SK-N-SH (cell line): Measurements from ENCODE around the gene CDPF1. TPM values are rescaled to one million over a fixed set of nuclear protein-coding genes. Genes with fewer than 3 reads are reported as not detected.

Experiments
- CTCF ChIA-PET: fragments of 300-600, 350-600 bp; formaldehyde crosslinking; extraction: SDS; loops from one replicate; lab custom pipeline; 2021; lab: Yijun Ruan, JAX
- POLR2A ChIA-PET: fragments of 350-600 bp; sonication (Branson Sonifier 250); formaldehyde crosslinking; extraction: SDS; loops from one replicate; lab custom pipeline; 2020; ENCODE audit warnings: antibody characterized with exemption, inconsistent platforms; lab: Yijun Ruan, JAX
- DNase-seq: peaks from one replicate; pipeline ENCODE4 v3.0.0; 2012
- H2AFZ ChIP-seq: fragments of 200-600 bp; sonication (generic); 2 replicates; pipeline ENCODE4 v1.8.1; 2016; ENCODE audit warnings: antibody characterized with exemption, mild to moderate bottlenecking, low read depth
- H3F3A ChIP-seq: fragments of 200-600 bp; sonication (generic); replicated peaks from 2 replicates; pipeline ENCODE3; 2016; ENCODE audit warnings: antibody characterized with exemption, mild to moderate bottlenecking; ENCODE audit not compliant: insufficient read depth
- H3K27ac ChIP-seq, 2 experiments: fragments of 200-500 bp in 1 of 2; fragments of 200-600 bp in 1 of 2; sonication (Bioruptor generic) in 1 of 2; sonication (generic), shearing (Covaris generic) in 1 of 2; 2 replicates each; pipeline versions ENCODE4 v1.5.1 to v1.6.1; 2014 to 2016; ENCODE audit warnings: low read depth in 2 of 2, inconsistent platforms in 1 of 2, low read length in 1 of 2, mild to moderate bottlenecking in 1 of 2, mixed read lengths in 1 of 2
- H3K27me3 ChIP-seq: fragments of 200-600 bp; sonication (generic), shearing (Covaris generic); 2 replicates; pipeline ENCODE4 v1.6.1; 2016; ENCODE audit warnings: mixed run types; ENCODE audit not compliant: insufficient read depth
- H3K36me3 ChIP-seq, 2 experiments: fragments of 200-500 bp in 1 of 2; fragments of 200-600 bp in 1 of 2; sonication (Bioruptor generic) in 1 of 2; sonication (generic) in 1 of 2; replicated peaks in 1 of 2; 2 replicates each; pipeline versions ENCODE3 to v1.5.1; 2014 to 2016; ENCODE audit warnings: low read length in 1 of 2, mild to moderate bottlenecking in 1 of 2; ENCODE audit not compliant: insufficient read depth in 2 of 2, control insufficient read depth in 1 of 2
- H3K4me1 ChIP-seq, 2 experiments: fragments of 200-500 bp in 1 of 2; fragments of 200-600 bp in 1 of 2; sonication (Bioruptor generic) in 1 of 2; sonication (generic), shearing (Covaris generic) in 1 of 2; 2 replicates each; pipeline versions ENCODE4 v1.5.1 to v1.6.1; 2014 to 2016; ENCODE audit warnings: low read depth in 1 of 2, low read length in 1 of 2, mixed run types in 1 of 2; ENCODE audit not compliant: insufficient read depth in 2 of 2, control insufficient read depth in 1 of 2
- H3K4me2 ChIP-seq: fragments of 200-600 bp; sonication (generic), shearing (Covaris generic); 2 replicates; pipeline ENCODE4 v1.6.1; 2017; ENCODE audit warnings: mixed run types
- H3K4me3 ChIP-seq, 2 experiments: fragments of 200-500 bp in 1 of 2; fragments of 200-600 bp in 1 of 2; sonication (Bioruptor generic) in 1 of 2; sonication (generic), shearing (Covaris generic) in 1 of 2; 2 replicates each; pipeline versions ENCODE4 v1.5.1 to v1.8.1; 2014 to 2016; ENCODE audit warnings: low read depth in 2 of 2, inconsistent platforms in 1 of 2, low read length in 1 of 2, mild to moderate bottlenecking in 1 of 2, mixed read lengths in 1 of 2, moderate library complexity in 1 of 2
- H3K79me2 ChIP-seq: fragments of 200-600 bp; sonication (generic); 2 replicates; pipeline ENCODE4 v1.8.1; 2017; ENCODE audit warnings: mild to moderate bottlenecking; ENCODE audit not compliant: insufficient read depth
- H3K9ac ChIP-seq: fragments of 200-600 bp; sonication (generic); 2 replicates; pipeline ENCODE4 v1.6.1; 2017; ENCODE audit warnings: mixed run types
- H3K9me2 ChIP-seq: fragments of 200-600 bp; sonication (generic); 2 replicates; pipeline ENCODE4 v1.6.1; 2017; ENCODE audit warnings: mixed run types
- H3K9me3 ChIP-seq: fragments of 200-600 bp; sonication (generic); 2 replicates; pipeline ENCODE4 v1.6.1; 2017; ENCODE audit warnings: mixed run types, mild to moderate bottlenecking, moderate library complexity
- H4K20me1 ChIP-seq: fragments of 200-600 bp; sonication (generic); 2 replicates; pipeline ENCODE4 v1.6.1; 2017; ENCODE audit warnings: mild to moderate bottlenecking, mixed run types; ENCODE audit not compliant: insufficient read depth
- CHD2 ChIP-seq: fragments of 150-350 bp; IDR thresholded peaks from 2 replicates; pipeline ENCODE4 v1.6.1; 2018; ENCODE audit warnings: low read length; ENCODE audit not compliant: partially characterized antibody
- EZH2phosphoT487 ChIP-seq: fragments of 200-600 bp; sonication (generic); IDR thresholded peaks from 2 replicates; pipeline ENCODE4 v1.6.1; 2017; ENCODE audit warnings: low read depth, mixed run types, mild to moderate bottlenecking, antibody characterized with exemption, moderate library complexity, borderline replicate concordance
- FOXJ3 ChIP-seq: sonication (generic); formaldehyde crosslinking; IDR thresholded peaks from 2 replicates; pipeline ENCODE4 v1.5.1; 2020; ENCODE audit warnings: mild to moderate bottlenecking, missing genetic modification reagents
- GATA2 ChIP-seq: sonication (generic); formaldehyde crosslinking; IDR thresholded peaks from 2 replicates; pipeline ENCODE4 v1.5.0; 2020; ENCODE audit warnings: mild to moderate bottlenecking, missing genetic modification reagents
- NFIC ChIP-seq: IDR thresholded peaks from 2 replicates; pipeline ENCODE4 v1.4.0; 2012; ENCODE audit warnings: borderline replicate concordance
- RAD21 ChIP-seq: IDR thresholded peaks from 2 replicates; pipeline ENCODE4 v1.6.1; 2012; ENCODE audit warnings: mild to moderate bottlenecking, low read length
- RFX5 ChIP-seq: IDR thresholded peaks from 2 replicates; pipeline ENCODE4 v1.6.1; 2012; ENCODE audit warnings: mild to moderate bottlenecking, improper control_type of control experiment, low read length
- RXRA ChIP-seq: IDR thresholded peaks from 2 replicates; pipeline ENCODE4 v1.4.0; 2012; ENCODE audit warnings: low read depth, mild to moderate bottlenecking, borderline replicate concordance
- SMC3 ChIP-seq: IDR thresholded peaks from 2 replicates; pipeline ENCODE4 v1.6.1; 2012; ENCODE audit warnings: low read depth, low read length, improper control_type of control experiment
- TCF12 ChIP-seq: IDR thresholded peaks from 2 replicates; pipeline ENCODE4 v1.4.0; 2012
- USF2 ChIP-seq: fragments of 150-350 bp; IDR thresholded peaks from 2 replicates; pipeline ENCODE4 v1.6.1; 2017; ENCODE audit warnings: antibody characterized with exemption, low read length, low read depth, borderline replicate concordance
- YY1 ChIP-seq: IDR thresholded peaks from 2 replicates; pipeline ENCODE4 v1.4.0; 2012; ENCODE audit warnings: low read depth, mild to moderate bottlenecking
- ZBTB33 ChIP-seq: IDR thresholded peaks from 2 replicates; pipeline ENCODE4 v1.4.0; 2012; ENCODE audit warnings: low read depth, borderline replicate concordance
- WGBS: methylation state at CpG from one replicate; pipeline ENCODE4 v1.1.6; 2017; ENCODE audit warnings: low lambda C conversion rate; 5-methylcytosine and 5-hydroxymethylcytosine counted together
- polyA plus RNA-seq, 3 experiments: library from polyadenylated mRNA; depleted of rRNA; stranded (reverse); fragments of >200 nt; gene quantifications; 2 replicates each; pipeline ENCODE4 v1.2.3, GENCODE V29; 2012

CDPF1 gene
- polyA plus RNA-seq, 1 of the 3 experiments (the other 2 are of a cell fraction) = 25.3 TPM

DNA sequence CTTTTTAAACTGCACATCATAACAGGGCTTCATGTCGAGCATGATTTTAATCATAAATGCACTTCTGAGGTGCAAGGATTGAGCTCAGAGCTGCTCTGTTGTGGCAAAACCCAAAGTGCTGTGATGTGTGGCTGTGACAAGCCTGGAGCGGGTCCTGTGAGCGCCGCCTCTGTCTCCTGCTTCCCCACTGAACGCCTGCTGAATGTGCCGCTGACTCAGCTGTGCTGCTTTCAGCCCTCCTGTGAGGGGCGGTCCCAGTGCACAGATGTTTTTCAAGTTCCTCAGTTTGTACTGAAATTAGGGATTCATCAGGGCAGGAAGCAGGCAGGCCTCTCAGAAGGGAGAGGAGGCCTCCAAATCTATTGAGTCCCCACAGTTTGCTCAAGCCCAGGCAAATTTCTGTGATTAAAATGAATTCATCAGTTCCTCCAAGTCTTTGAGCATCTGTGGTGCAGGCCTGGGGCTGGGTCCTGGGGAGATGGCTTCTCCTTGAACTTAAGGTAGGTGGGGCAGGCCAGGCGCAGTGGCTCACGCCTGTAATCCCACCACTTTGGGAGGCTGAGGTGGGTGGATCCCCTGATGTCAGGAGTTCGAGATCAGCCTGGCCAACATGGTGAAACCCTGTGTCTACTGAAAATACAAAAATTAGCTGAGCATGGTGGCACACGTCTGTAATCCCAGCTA, 43.6 kb upstream of the CDPF1 start:
- TF ChIP-seq RFX5 = no peak
- TF ChIP-seq SMC3 = no peak
- TF ChIP-seq CHD2 = no peak
- no peak for TF ChIP-seq USF2
- no peak overlapping the region for H3K4me3 ChIP-seq
- peaks cover 9 to 11% of the 10 kb centered on the region in 2 experiments for H3K36me3 ChIP-seq
- peaks cover 19% of the 10 kb centered on the region for H3K79me2 ChIP-seq
- POLR2A ChIA-PET = no interaction called here
- H3K4me2 ChIP-seq = no peak overlapping the region
- WGBS = 82% methylated on average over 6 of the region's 11 CpGs
- H3K9me2 ChIP-seq = no peaks in the 10 kb centered on the region
- no peaks in the 10 kb centered on the region for H4K20me1 ChIP-seq
- no peak for DNase-seq
- peaks cover 4% of the 10 kb centered on the region for H3F3A ChIP-seq
- peaks cover 5 to 21% of the 10 kb centered on the region in 2 experiments; a peak in 3 of 4 replicates for H3K4me1 ChIP-seq
- CTCF ChIA-PET = no interaction called here
- no peaks in the 10 kb centered on the region for H3K9me3 ChIP-seq
- no peak overlapping the region for H2AFZ ChIP-seq
- no peak overlapping the region for H3K9ac ChIP-seq
- H3K27me3 ChIP-seq = no peaks in the 10 kb centered on the region
- H3K27ac ChIP-seq = no peak overlapping the region

DNA sequence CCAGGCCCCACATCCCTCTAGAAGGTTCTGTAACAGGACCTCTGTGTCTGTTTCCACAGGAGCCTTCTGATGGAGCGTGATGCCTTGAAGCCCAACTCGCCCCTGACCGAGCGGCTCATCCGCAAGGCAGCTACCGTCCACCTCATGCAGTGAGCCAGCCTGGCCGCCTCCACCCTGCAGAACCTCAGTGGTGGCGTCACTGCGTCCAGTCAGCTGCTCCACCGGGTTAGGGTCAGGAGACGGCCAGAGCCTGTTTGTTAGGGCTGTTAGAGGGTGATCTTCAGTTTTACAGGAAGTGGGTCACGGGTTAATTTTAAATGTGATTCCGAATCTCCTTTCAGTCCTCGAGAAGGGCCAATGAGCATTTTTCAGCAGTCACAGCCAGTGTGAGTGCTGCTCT, 42.6 kb upstream of the CDPF1 start:
- Histone ChIP-seq H3K27me3 (no peaks in the 10 kb centered on the region), H3K36me3 (peaks cover 9 to 14% of the 10 kb centered on the region in 2 experiments), H3K9me2 (no peaks in the 10 kb centered on the region), H3K4me1 (peaks cover 5 to 17% of the 10 kb centered on the region in 2 experiments; a peak in 3 of 4 replicates), H3K79me2 (peaks cover 9% of the 10 kb centered on the region), H4K20me1 (no peaks in the 10 kb centered on the region), H3K4me2 (no peak overlapping the region), H2AFZ (no peak overlapping the region), H3F3A (peaks cover 4% of the 10 kb centered on the region), H3K4me3 (no peak overlapping the region), H3K27ac (no peak overlapping the region), H3K9ac (no peak overlapping the region), H3K9me3 (no peaks in the 10 kb centered on the region)
- ChIA-PET POLR2A (no interaction called here), CTCF (no interaction called here)
- TF ChIP-seq GATA2 = no peak
- no peak for TF ChIP-seq EZH2phosphoT487
- no peak for TF ChIP-seq YY1
- TF ChIP-seq ZBTB33 = no peak
- no peak for TF ChIP-seq NFIC
- TF ChIP-seq RXRA = no peak
- TF ChIP-seq RAD21 = no peak
- no peak for TF ChIP-seq TCF12
- no peak for TF ChIP-seq FOXJ3 (CRISPR knock-in tag)
- DNase-seq = no peak
- WGBS = 98% methylated on average over 14 of the region's 14 CpGs
